Astrocyte (in vitro differentiated cells and primary cell): ENCODE data around the gene ETV1.

Experiments used
- CTCF ChIP-seq: IDR thresholded peaks from 2 replicates; pipeline ENCODE4 v1.5.1; 2011; ENCODE audit warnings: low read depth, mild to moderate bottlenecking, inconsistent platforms, low read length, moderate library complexity; ENCODE audit not compliant: insufficient read depth
- EZH2 ChIP-seq: IDR thresholded peaks from 2 replicates; pipeline ENCODE4 v1.6.1; 2012; ENCODE audit warnings: mild to moderate bottlenecking, low read length, inconsistent platforms; ENCODE audit not compliant: insufficient read depth

GRCh38 chr7:13932131-13932530, 57.3 kb downstream of the ETV1 start:
- TF ChIP-seq CTCF, result no peak
- no peak for TF ChIP-seq EZH2
